CD4-positive, alpha-beta T cell treated with Interferon alpha-2 for 1 hour (primary cell): Measurements from ENCODE around the gene USP5.
A peak's percentile ranks its signal among the peaks of the same experiment; 100 is the strongest.
"Not testable (repeated sequence)": the region's sequence is repeated elsewhere in the genome, so short reads cannot be mapped to it uniquely, and the experiment has no call there.

Experiments
- DNase-seq, 2 donors: peaks; one replicate each; pipeline ENCODE4 v3.0.0-alpha.2; 2020 to 2022

USP5 gene

DNA sequence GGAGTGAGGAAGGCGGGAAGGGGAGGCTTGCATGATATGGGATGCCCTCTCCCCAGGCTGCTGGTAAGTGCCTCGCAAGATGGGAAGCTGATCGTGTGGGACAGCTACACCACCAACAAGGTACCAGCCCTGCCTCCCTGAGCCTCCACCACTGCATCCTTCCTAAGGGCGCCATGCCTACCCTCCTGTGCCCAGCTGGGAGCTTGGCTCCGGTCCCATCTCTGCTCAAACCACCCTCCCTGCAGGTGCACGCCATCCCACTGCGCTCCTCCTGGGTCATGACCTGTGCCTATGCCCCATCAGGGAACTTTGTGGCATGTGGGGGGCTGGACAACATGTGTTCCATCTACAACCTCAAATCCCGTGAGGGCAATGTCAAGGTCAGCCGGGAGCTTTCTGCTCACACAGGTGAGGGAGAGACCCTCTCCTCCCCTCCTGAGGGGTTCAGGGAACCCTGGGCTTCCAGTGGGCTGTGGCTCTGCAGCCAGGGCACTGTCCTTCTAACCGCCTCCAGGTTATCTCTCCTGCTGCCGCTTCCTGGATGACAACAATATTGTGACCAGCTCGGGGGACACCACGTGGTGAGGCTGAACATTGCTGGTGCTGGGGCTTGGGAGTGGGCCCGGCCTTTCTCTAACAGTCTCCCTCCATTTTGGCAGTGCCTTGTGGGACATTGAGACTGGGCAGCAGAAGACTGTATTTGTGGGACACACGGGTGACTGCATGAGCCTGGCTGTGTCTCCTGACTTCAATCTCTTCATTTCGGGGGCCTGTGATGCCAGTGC lies 8.6 kb upstream of the USP5 start:
- no peak for DNase-seq

- no peak for DNase-seq
Measured at GRCh38 chr12:6845395-6845794, 6.6 kb upstream of the USP5 start.

GRCh38 chr12:6846316-6846869 lies 5.6 kb upstream of the USP5 start:
- no peak for DNase-seq

- DNase-seq: no peak
Measured at GRCh38 chr12:6847676-6848075, 4.3 kb upstream of the USP5 start.

- no peak for DNase-seq
Measured at GRCh38 chr12:6849427-6849826, 2.5 kb upstream of the USP5 start.

GRCh38 chr12:6849976-6850560 lies 1.9 kb upstream of the USP5 start:
- no peak for DNase-seq

- DNase-seq: no peak
Measured at GRCh38 chr12:6850796-6851152, 1.2 kb upstream of the USP5 start.

GRCh38 chr12:6851153-6851920 lies 613 bp upstream of the USP5 start, which contains the start of gene CDCA3:
CDCA3 (minus strand) TSS chr12:6851286; CDS start chr12:6850952, 334 bp downstream.
- peak; percentile 96 to 97 for DNase-seq

- peak; percentile 30 to 73 for DNase-seq
Measured at GRCh38 chr12:6852651-6853354, 853 bp downstream of the USP5 start.

DNA sequence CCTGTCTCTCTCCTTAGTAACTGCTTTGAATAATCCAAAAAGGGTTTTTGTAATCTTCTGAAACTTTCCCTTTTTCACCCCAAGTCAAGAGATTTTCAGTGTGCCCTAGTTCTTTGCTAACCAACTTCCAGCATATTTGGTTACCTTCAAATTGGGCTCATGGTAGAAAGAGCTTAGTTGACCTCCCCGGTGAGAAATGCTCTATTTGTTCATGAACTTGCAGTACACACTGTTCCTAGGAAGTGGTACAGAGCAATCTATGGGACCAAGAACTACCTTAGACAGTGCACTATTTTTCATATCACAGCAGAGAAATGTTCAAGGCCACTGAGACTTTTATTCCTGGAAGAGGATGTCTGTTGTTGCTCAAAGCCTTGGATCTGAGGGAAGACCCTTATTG lies 1.7 kb downstream of the USP5 start:
- DNase-seq: no peak

DNA sequence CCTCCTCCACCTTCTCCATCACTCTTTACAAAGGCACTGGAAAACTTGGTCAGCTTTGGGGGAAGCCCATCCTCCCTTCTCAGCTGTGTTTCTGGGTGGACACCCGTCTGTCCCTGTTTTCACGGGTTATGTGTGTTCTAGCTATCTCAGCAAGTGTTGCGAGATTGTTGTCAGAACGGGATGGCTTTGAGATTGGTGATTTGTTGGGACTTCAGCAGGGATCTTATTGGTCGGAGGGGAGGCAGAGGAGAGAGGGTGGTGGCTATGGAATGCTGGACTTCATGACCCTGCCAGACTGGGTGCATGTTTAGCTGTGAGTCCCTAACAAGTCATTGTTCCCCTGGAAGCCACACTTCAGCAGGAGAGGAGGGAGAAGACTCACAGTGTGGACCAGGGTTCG lies 2.1 kb downstream of the USP5 start:
- DNase-seq: no peak

GRCh38 chr12:6855322-6855721 lies 3.4 kb downstream of the USP5 start:
- no peak for DNase-seq

- DNase-seq: no peak
Measured at GRCh38 chr12:6858799-6859198, 6.8 kb downstream of the USP5 start.

DNA sequence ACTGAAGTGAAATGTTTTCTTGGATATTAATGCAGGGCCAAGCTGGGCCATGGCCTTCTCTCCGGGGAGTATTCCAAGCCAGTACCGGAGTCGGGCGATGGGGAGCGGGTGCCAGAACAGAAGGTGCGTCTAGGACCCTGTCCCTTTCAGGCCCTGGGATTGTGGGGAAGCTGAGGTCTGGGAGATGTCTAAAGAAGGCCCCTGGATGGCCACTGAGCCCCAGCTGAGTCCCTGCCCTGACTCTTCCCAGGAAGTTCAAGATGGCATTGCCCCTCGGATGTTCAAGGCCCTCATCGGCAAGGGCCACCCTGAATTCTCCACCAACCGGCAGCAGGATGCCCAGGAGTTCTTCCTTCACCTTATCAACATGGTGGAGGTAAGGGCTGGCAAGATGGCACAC lies 8.2 kb downstream of the USP5 start:
- DNase-seq: no peak

DNA sequence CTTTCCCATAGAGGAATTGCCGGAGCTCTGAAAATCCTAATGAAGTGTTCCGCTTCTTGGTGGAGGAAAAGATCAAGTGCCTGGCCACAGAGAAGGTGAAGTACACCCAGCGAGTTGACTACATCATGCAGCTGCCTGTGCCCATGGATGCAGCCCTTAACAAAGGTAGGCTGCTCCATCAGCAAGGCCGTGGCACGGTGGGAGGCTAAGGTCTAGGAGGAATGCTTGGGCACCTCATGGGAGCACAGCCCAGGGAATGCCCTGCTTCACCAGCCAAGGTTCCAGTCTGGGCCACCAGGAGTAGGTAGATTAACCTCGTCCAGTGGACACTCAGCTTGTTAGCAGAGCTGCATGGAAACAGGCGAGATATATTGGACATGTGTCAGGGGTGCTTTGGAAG lies 9.0 kb downstream of the USP5 start:
- DNase-seq: no peak

DNA sequence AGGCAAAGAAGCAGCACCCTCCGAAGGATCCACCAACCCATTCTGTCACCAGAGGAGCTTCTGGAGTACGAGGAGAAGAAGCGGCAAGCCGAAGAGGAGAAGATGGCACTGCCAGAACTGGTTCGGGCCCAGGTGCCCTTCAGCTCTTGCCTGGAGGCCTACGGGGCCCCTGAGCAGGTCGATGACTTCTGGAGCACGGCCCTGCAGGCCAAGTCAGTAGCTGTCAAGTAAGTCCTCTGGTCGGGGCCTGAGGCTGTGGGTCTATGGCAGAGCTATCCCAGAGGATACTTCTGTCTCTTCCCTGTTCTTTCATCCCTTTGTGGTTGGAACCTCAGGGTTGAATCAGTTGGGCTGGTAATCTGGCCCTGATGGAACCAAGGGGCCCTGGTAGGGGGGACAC lies 9.4 kb downstream of the USP5 start:
- no peak for DNase-seq

DNA sequence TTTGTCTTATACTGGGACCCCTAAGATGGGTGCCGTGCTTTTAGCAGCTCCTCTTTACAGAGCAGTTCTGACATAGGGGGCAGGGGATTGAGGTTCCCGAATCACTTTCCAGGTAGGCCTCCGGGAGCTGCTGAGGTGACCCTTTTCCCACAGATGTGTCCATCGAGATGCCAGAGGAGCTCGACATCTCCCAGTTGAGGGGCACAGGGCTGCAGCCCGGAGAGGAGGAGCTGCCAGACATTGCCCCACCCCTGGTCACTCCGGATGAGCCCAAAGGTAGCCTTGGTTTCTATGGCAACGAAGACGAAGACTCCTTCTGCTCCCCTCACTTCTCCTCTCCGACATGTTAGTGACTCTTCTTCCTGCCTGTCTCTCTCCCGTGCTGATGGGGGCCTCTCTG lies 11.1 kb downstream of the USP5 start:
- no peak for DNase-seq

DNA sequence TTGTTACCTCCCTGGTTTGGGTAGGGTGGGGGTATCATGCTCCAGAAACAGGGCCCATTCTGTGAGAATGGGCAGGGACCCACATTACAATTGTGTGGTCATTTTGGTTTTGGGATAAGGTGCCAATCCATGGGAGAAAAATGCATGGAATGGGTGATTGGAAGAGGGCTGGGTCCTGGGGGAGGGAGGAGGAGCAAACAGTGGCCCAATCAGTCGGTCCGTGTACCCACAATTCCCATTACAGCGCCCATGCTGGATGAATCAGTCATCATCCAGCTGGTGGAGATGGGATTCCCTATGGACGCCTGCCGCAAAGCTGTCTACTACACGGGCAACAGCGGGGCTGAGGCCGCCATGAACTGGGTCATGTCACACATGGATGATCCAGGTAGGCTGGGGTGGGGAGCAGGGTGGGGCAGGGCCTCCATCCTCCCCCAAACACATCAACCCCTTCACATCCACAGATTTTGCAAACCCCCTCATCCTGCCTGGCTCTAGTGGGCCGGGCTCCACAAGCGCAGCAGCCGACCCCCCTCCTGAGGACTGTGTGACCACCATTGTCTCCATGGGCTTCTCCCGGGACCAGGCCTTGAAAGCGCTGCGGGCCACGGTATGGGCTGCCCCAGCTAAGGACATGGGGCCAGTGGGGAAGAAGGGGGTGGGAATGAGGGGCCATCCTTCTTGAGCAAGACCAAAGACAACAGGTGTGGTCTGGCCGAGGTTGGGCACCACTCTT lies 11.8 kb downstream of the USP5 start:
- DNase-seq: no peak

DNA sequence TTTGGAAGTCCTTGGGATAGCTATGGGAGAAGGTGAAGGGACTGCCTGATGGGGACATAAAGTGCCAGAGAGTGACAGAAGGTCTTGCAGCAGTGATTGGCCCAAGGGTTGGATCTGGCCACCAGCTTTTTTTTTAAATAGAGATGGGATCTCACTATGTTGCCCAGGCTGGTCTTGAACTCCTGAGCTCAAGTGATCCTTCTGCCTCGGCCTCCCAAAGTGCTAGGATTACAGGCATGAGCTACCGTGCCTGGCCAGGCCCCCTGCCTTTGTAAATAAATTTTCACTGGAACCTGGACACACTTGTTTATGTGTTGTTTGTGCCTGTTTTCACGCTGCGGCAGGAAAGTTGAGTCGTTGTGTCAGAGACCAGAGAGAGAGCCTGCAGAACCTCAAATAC lies 13.4 kb downstream of the USP5 start:
- DNase-seq: not testable (repeated sequence)

- no peak for DNase-seq
Measured at GRCh38 chr12:6866163-6866919, 14.4 kb downstream of the USP5 start.

GRCh38 chr12:6866920-6867412 lies 15.0 kb downstream of the USP5 start:
- no peak for DNase-seq
